ENCODE results near the gene LMAN2.

The LMAN2 gene

DNA sequence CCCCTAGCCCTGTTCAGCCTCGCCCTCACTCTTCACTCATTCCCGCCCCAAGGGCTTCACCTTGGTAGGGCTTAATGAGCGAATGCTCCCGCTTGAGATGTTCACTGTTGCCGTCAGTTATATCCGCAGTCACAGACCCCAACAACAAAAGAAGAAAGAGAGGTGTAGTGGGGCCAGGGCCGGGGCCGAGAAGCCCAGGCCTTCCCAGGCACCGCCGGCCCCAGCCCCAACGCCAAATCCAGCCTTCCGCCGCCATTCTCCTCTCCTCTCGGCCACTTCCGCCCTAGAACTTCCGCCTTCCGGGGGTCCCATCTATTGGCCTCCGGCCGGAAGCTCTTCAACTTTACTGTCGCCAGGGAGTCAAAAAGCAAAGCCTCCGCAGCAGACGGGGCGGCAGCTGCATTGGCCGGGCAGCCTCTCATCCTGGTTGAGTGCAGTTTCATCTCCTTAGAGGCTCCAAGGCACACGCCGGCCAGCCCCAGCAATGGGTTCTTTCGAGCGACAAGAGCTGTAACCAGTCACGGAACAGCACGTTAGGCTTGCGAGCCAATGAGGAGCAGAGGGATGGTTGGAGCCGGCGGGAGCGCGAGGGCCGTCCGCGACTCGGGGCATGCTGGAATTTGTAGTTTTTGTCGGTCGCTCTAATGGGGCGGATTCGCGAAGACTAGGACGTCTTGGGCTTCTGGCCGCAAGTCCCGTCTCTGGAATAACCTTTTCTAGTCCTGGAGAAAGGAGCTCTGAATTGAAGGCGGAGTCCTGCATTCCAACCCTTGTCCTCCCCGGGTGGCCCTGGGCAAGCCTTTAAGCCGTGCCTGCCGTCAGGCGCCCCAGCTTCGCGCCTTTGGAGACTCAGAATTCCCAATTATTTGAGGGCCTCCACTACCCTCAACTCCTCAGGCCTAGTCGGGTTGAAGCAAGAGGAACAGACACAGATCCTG is at the start of gene LMAN2:
Gene LMAN2, minus strand, starts transcription at position 277 of the 938 bp plus-strand sequence. Its CDS starts 21 bp downstream, at position 256.
- DNase-seq, result peak; percentile 90

GRCh38 chr5:177399997-177400868 is 48.8 kb upstream of the LMAN2 start, which contains the start of gene PFN3:
Gene PFN3, minus strand, starts transcription at chr5:177400661. Its CDS starts 85 bp downstream, at chr5:177400576.
- DNase-seq, result no peak

GRCh38 chr5:177397875-177398390 is 46.5 kb upstream of the LMAN2 start:
- DNase-seq, result no peak

GRCh38 chr5:177396807-177397206 is 45.3 kb upstream of the LMAN2 start:
- DNase-seq, result no peak

DNA sequence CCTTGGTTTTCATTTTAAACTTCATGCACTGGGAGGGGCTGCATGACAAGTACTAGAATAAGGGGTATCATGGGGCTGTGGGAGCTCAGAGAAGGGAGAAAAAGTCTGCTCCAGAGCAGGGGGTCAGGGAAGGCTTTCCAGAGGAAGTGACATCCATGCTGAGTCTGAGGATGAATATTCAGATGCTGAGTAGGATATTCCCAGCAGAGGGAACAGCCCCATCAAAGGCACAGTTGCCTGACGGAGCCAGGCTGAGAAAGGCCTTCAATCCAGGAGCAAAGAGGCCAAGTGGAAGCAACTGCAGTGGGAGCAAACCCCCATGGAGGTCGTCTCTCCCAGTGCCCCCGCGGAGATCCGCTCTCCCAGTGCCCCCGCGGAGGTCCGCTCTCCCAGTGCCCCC is 44.6 kb upstream of the LMAN2 start:
- no peak for DNase-seq

GRCh38 chr5:177393990-177394389 is 42.5 kb upstream of the LMAN2 start:
- peak; percentile 47 for DNase-seq

- no peak for DNase-seq
Measured at GRCh38 chr5:177393206-177393765, 41.8 kb upstream of the LMAN2 start.

DNA sequence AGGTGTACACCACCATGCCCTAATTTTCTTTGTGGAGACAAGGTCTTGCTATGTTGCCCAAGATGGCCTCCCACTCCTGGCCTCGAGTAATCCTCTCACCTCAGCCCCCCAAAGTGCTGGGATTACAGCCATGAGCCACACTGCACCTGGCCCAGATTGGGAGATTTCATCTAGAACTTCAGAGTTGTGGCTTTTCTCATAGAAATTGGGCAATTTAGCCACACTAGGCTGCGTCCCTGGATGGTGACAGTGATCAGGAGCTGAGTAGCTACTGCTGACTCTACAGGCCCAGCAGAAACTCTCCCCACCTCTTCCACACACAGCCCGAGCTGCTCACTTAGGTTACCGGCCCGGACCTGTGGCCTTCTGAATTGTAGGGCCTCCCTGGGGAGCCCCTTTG is 41.3 kb upstream of the LMAN2 start:
- peak; percentile 28 for DNase-seq

GRCh38 chr5:177390363-177391300 is 39.2 kb upstream of the LMAN2 start:
- DNase-seq, result peak; percentile 81

DNA sequence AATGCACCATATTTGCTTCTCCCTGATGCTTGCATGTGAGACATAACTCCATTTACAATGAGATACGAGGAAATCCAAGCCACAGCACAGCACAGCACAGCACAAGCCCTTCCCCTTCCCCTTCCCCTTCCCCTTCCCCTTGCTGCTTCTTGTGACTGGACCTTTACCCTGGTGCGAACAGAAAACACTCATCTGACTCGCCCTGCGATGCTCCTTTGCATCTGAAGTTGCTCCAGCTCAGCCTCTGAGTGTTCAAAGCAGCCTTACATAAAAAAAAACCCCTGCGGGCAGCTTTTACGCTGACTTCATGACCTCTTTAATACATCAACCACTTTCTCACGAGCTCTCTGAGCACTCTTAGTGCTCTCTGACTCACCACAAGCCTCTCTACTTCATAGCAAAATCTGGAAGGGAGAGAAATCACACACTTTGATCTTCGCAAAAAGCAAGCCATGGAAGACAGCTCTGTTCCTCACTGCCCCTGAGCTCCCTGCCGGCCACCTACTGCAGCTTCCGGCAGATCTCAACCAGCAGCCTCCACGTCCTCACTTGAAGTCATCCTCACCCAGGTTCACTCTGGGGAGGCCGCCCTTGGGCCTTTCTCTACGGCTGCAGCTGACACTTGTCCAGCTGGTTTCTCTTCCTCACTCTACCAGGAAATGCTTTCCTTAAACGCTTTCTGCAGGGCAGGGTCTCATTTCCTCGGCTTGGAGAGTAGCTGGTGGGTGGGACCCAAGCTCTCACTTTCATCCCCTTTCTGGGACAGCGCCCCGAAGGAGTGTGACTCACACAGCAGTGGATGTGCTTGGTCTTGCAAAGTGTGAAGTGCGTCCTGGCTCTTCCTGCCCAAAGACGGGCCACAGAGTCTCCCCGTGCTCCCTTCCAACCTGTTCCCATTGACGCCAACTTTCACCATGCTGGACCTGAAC is 38.0 kb upstream of the LMAN2 start:
- no peak for DNase-seq

- no peak for DNase-seq
Measured at GRCh38 chr5:177388521-177389052, 37.1 kb upstream of the LMAN2 start.

- no peak for DNase-seq
Measured at GRCh38 chr5:177387405-177387804, 35.9 kb upstream of the LMAN2 start.

DNA sequence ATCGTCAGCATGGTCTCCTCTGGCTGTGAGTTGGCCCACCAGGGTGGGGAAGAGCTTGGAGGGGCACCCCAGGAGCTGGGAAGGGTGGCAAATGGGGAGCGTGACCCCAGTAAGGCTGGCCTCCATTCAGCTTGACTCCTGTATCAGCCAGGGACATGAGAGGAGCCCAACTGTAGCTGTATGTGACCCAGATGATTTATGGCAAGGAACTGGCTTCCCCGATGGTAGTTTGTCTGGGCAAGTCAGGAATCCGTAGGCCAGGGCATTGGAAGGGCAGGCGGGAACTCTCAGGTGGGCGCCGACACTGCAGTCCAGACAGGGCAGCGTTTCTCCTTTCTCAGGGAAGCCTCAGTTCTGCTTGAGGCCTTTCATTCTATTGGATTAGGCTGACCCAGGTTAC is 35.1 kb upstream of the LMAN2 start:
- no peak for DNase-seq

GRCh38 chr5:177385720-177386119 is 34.3 kb upstream of the LMAN2 start:
- no peak for DNase-seq

DNA sequence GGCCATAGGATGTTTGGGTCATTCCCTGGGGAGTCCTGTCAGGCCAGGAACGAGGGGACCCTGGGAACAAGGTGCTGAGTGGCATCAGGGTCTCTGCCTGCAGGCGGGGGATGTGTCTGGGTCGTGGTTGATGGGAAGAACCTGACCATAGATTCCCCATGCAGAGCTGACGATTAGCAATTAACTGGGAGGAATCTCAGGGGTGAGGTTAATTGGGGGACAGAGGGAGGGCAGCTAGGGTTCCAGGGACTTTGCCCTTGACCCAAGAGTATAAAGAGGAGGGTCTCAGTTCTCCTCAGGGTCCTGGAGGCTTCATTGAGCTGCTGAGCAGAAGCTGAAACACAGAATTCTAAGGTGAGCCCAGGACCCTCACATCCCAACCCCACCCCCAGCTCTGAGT is 32.7 kb upstream of the LMAN2 start, which contains the start of gene SLC34A1:
Gene SLC34A1, plus strand, starts transcription at position 301 of the 400 bp plus-strand sequence. CDS start 1,308 bp downstream, outside the sequence.
- DNase-seq, result no peak

DNA sequence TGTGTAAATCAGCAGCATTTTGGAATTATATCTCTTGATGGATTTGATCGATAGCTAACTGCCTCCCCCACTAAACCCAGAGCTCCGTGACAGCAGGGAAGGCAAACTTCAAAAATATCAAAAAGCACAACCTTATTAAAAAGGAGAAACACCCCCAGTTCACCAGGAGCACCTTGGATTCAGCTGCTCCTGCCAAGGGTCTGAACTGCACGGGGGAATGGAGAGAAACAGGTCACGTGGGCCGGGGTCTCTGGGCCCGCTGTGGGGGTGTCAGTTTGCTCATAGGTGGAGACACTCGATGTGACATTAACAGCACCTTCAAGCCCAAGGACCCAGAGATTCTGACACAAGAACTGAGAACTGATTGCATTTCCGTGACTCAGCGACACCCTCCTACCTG is 31.7 kb upstream of the LMAN2 start:
- no peak for DNase-seq

GRCh38 chr5:177382423-177383029 is 31.1 kb upstream of the LMAN2 start:
- DNase-seq, result no peak

GRCh38 chr5:177380805-177381126 is 29.3 kb upstream of the LMAN2 start:
- DNase-seq, result no peak

Measured in NCI-H146 (cell line).